Measurements from ENCODE around the gene RABL3.
"Not testable (repeated sequence)": the region's sequence is repeated elsewhere in the genome, so short reads cannot be mapped to it uniquely, and the experiment has no call there.

RABL3 gene, protein sequence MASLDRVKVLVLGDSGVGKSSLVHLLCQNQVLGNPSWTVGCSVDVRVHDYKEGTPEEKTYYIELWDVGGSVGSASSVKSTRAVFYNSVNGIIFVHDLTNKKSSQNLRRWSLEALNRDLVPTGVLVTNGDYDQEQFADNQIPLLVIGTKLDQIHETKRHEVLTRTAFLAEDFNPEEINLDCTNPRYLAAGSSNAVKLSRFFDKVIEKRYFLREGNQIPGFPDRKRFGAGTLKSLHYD

DNA sequence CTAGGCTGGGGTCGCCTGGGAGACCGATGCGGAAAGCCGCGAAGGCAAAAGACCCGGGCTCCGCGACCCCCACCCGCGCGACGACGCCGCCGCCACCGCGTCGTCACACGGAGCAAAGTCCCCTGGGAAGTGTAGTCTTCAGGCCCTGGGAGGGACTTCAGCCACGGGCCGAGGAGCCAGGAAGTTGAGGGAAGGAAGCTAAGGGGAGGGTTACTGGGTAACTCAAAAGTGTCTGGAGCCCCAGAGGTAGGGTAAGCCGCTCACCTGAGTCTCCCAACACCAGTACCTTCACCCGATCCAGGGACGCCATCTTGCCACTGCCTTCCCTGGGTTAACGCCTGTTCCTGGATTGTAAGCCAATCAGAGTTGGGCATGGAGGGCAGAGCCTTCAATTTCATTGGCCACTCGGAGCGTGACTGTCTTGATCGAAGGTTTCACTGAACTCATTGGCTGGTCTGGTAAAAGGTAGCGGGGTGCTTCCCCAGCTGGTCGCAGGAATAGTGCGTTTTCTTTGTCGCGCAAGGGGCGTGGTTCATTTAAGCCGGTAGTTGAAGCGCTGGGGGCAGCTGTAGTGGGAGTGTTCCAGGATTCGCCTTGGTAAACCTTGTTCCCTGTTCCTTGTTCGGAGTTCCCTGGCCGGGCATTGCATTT is at the start of gene RABL3, which contains the start of gene GTF2E1:
RABL3 (minus strand) TSS at position 319 of the 651 bp plus-strand sequence; CDS start at position 310, 9 bp downstream.
GTF2E1 (plus strand) TSS at position 547 of the 651 bp plus-strand sequence. CDS start 7,809 bp downstream, outside the sequence.
- DNase-seq (ENCODE audit: low read depth in 2 of 2): peak; percentile 92 to 95

DNA sequence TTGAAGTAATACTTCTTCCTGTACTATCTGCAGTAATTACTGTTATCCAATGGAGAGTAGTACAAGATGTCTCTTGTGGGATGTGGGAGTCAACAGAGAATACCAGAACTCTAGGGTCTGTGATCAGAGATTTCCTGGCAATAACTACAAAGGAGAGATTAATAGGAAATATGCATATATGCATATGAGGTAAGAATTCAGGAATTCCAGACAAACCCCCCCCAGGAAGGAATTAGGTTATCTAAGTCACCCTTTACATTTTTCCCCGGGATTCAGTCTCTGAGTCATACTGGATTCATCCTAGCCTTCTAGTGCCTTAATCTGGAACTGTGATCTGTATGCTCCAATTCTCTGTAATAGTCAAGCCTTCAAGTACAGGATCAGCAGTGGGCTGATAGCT is 49.6 kb upstream of the RABL3 start:
- DNase-seq (ENCODE audit: low read depth in 2 of 2): no peak

DNA sequence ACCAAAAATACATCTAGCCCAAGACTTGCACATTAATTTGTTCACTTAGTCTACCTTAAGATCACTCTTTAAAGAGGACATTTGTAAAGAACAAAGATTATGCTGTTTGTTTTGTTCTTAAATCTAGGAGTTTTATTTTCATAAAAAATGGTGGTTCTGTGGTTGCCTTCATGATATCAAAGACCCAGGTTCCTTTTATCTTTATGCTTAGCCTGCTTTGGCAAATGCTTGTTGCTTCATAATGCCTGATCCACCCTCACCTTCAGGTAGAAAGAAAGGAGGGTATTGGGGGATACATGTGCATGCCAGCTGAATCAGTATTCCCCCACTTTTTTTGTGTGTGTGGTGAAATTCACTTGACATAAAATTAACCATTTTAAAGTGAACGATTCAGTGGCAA is 48.7 kb upstream of the RABL3 start:
- no peak for DNase-seq (ENCODE audit: low read depth in 2 of 2)

DNA sequence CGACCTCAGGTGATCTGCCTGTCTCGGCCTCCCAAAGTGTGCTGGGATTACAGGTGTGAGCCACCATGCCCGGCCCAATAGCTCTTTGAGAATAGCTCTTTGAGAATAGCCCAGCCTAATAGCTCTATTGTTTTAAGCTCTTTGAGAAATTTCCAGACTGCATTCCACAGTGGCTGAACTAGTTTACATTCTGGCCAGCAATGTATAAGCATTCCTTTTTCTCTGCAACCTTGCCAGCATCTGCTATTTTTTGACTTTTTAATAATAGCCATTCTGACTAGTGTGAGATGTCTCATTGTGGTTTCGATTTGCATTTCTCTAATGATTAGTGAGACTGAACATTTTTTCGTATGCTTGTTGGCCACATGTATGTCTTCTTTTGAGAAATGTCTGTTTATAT is 43.5 kb upstream of the RABL3 start:
- not testable (repeated sequence) for DNase-seq (ENCODE audit: low read depth in 2 of 2)

DNA sequence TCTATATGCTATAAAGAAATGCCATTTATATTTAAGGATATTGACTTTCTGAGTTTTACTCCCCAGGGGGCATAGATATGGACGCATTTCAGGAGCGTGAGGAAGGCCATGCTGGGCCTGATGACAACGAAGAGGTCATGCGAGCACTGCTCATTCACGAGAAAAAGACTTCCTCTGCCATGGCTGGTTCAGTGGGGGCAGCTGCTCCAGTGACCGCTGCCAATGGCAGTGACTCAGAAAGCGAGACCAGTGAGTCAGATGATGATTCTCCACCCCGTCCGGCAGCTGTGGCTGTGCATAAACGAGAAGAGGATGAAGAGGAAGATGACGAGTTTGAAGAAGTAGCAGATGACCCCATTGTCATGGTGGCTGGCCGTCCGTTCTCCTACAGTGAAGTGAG is 38.7 kb upstream of the RABL3 start:
- DNase-seq (ENCODE audit: low read depth in 2 of 2): no peak

DNA sequence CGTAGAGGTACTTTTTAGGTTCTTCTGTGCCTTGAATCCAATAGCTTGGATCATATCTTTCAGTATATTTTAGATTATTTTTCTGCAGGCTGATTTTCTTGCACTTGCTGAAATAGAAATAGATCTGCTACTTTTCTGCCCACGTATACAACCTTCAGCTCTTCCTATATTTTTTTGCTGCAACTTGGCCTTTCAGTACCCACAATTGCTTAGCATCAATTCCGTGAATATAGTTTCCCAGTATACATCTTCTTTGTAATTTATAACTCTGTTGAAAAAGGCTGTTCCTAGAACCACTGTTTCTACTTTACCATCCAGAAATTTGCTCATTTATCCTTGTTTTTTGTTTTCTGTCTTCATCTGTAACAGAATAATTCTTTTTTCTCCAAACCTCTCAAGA is 36.5 kb upstream of the RABL3 start:
- DNase-seq (ENCODE audit: low read depth in 2 of 2): no peak

DNA sequence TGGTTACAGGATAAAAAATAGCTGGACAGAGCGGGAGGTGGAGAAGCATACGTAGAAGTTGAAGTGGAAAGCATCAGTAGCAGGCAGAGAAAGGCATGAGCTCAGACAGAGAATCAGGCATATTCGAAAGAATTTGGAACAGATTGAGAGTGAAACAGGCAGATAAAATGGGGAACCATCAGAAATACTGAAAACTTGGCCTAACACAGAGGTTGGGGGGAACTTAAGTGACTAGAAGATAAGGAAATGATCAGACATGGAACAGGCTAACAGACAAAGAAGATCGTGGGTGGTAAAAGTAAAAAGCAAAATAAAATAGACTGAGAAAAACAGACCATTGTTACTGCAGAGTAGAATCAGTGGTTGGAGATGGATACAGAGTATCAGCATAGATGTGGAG is 33.1 kb upstream of the RABL3 start:
- no peak for DNase-seq (ENCODE audit: low read depth in 2 of 2)

DNA sequence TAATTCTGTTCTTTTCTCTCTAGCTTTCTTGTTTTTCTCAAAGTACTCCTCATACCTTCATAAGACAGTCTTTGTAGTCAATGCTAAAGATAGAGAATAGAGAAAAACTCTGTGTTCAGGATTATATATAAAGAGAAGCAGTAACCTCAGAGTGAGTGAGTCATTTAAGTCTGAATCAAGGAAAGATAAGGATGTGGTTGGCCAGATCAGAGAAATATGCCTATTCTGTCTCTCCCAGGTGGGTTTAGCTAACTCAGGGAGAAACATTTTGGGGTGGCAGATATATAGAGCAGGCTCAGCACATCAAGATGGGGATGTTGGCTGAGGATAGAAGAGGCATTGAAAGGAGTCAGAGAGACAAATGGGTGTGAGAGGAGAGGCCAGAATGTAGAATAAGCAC is 31.6 kb upstream of the RABL3 start:
- no peak for DNase-seq (ENCODE audit: low read depth in 2 of 2)

DNA sequence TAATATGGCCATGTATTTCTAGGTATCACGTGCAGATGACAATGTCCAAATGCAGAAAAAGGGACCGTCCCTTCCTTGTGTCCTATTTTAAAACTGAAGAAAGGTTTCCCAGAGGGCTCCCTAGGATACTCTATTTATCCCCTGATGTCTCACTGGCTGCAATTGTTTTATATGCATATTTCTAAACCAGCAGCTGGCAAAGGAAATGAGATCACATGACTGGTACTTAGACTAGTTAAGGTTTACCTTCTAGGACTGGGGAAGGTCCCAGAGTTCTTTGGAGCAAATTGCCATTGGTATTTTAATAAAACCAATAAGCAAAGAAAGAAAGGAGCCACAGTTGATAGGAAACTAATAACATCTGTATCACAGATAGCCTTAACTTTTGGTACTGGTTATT is 29.8 kb upstream of the RABL3 start:
- no peak for DNase-seq (ENCODE audit: low read depth in 2 of 2)

DNA sequence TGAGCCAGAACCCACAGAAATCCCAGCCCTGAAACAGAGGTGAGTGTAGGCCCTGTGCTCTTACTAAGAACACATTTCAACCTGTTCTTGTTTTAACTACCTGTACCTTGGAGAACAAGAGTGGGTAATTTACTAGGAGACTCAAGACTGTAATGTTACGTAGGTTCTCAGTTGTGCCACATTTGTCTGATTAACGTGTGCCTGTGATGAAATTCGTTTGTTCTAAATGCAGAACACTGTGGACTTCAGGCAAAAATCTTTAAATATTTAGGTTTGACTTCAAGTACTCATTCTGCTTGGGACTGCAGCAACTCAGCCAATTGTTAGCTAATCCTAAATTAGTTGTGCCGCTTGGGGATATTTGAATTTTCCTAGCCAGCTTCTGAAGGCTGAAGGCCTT is 28.6 kb upstream of the RABL3 start:
- no peak for DNase-seq (ENCODE audit: low read depth in 2 of 2)

DNA sequence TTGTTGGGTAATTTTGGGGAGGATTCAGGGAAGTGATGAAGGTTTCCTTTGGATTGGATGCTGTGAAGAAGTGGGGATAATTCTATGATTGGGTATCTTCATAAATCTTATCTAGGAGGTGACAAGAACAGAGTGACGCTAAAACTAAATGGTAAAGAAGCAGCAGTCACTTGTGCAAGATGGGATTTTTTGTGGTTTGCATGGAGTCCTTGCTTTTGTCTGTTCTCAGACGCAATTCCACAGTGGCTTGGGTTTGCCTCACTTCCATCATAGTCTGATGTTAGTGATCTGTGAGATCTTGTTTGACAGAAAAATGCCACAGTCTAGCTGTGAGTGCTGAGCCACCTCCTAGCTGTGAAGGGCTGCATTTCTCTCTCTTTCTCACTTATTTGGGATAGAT is 27.1 kb upstream of the RABL3 start:
- no peak for DNase-seq (ENCODE audit: low read depth in 2 of 2)

DNA sequence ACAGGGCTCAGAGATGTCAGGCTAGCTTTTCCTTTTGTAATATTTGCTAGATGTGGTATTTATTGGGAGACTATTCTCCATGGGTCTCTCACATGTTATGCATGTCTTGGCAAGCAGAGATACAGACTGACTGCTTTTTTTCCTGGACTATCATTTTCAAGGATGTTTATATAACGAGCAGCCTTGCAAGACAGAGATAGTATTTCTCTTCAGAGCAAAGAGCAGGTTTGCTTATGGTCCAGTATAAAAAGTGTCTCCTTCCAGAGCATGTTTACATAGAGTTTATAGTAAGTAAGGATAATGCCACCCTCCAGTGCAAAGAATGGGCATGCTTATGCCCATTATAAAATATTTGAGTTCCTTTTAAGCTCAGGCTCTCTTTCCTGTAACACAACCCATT is 24.8 kb upstream of the RABL3 start:
- no peak for DNase-seq (ENCODE audit: low read depth in 2 of 2)

DNA sequence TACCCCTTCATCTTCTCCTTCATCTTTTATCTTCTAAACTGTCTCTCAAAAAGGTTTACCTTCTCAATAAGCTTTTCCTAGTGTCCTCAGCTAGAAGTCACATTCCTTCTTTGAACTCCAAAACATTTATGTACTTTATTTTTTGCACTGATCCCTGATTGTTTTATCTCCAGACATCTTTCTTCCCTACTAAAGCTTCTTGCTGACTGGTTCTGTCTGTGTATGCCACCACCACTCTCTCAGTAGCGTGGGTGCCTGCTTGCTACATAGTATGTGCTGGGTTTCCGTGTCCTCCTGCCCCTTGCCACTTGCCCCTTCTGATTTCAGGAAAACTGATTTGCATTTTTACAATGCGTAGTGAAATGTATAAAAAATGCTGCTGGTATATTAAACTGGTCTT is 24.3 kb upstream of the RABL3 start:
- no peak for DNase-seq (ENCODE audit: low read depth in 2 of 2)

DNA sequence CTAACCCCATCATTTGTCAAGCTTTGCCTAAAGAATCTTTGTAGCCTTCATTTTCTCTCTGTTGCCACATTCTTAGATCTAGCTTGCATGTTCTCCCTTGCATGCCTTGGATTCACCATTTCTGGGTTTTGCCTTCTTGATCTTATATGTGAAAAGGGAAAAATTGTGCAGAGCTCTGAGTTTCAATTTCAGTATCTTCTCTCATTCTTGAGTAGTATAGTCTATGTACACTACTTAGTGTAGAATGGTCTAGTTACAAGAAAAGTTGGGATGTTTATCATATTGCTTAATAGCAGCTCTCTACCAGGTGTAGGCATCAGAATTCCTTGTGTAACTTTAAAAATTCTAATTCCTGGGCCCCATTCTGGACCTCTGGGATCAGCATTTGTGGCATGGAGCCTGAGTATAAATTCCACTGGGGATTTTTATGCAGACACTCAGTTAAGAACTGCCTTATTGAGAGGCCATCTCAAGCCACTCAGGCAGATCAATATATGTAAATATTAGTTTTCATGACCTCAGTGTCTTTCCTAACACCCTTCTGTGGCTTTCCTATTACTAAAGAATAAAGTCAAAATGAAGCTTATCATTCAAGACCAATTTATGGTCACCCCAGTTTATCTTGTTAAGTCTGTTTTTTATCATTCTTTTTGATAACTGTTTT is 23.6 kb upstream of the RABL3 start:
- DNase-seq (ENCODE audit: low read depth in 2 of 2): no peak

DNA sequence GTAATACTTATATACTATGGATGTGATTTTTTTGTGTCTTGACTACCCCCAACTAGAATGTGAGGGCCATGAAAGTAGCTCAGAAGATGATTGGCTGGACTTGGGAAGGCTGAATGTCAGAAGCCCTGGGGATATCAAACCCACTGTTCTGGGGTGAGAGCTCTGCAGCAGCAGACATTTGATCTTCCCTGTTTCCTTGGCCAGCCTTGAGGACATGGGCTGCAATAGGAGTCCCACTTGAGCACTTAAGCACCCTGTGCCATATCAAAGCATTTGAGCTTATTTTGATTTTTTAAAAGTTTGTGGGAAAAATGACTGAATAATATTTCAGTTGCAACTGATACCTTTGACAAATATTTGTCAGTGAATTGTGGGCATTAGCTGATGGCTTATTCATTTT is 21.9 kb upstream of the RABL3 start:
- DNase-seq (ENCODE audit: low read depth in 2 of 2): no peak

DNA sequence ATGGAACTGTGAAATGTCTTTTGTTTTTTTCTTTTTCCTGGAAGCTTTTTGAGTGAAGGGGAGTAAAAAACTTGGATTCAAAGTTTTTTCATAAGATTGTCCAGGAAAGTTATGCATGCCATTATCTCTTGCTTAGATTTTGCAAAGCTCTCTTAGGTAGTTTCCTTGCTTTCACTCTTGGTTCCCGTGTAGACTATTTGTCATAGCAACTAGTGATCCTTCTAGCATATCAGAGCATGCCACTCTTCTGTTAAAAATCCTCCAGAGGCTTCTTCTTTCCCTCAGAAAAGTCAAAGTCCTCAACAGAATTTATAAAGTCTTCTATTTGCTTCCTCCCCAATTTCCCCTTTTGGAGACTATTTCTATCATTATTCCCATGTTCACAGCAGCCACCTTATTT is 21.3 kb upstream of the RABL3 start:
- no peak for DNase-seq (ENCODE audit: low read depth in 2 of 2)

DNA sequence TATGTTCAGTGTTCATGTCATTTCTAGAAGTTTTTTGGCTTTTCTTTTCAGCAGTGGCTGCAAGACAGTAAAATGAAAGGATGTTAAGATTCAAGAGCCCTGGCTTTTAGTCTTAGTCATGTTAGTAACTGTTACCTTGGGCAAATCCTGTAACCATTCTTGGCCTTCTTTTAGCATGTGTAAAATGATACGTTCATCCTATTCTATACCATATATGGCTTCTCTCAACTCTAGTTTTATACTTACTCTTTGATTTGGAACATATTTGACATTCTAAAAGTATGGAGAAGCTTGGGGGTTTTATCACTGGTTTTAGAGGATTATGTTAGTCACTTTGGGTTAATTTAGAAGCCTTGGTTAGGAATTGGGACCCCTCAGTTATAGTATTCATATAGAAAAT is 20.3 kb upstream of the RABL3 start:
- no peak for DNase-seq (ENCODE audit: low read depth in 2 of 2)

DNA sequence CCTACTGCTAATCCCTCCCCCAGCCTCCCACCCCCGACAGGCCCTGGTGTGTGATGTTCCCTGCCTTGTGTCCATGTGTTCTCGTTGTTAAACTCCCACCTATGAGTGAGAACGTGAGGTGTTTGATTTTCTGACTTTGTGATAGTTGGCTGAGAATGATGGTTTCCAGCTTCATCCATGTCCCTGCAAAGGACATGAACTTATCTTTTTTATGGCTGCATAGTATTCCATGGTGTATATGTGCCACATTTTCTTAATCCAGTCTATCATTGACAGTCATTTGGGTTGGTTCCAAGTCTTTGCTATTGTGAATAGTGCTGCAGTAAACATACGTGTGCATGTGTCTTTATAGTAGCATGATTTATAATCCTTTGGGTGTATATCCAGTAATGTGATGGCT is 16.2 kb upstream of the RABL3 start:
- not testable (repeated sequence) for DNase-seq (ENCODE audit: low read depth in 2 of 2)

DNA sequence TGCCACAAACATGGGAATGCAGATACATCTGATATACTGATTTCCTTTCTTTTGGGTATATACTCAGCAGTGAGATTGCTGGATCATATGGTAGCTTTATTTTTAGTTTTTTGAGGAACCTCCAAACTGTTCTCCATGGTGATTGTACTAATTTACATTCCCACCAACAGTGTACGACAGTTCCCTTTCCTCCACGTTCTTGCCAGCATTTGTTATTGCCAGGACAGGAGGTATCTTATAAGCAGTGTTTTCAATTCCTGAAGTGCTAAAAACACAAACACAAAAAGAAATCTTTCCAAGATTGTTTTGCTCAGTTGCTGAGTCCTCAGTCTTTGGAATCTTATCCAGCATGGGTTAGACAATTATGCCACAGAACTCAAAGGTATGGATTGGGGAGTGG is 13.7 kb upstream of the RABL3 start:
- DNase-seq (ENCODE audit: low read depth in 2 of 2): no peak

DNA sequence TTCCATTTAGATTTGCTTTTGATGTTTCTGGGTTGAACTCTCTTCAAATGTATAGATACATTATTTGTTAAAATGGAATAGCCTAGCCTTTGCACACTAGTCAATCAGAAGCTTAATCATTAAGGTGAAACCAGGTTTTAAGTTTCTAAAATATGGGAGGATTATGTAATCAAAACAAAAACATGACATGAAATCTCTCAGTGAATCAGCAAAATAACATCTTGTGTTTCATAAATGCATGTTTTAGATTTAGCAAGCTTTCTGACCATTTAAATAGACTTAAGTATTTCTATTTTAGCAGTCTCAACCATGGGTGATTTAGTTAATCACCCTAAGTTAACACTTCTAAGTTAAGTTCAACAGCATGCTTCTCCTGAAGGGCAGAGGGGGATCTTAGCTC is 11.5 kb upstream of the RABL3 start:
- DNase-seq (ENCODE audit: low read depth in 2 of 2): no peak

DNA sequence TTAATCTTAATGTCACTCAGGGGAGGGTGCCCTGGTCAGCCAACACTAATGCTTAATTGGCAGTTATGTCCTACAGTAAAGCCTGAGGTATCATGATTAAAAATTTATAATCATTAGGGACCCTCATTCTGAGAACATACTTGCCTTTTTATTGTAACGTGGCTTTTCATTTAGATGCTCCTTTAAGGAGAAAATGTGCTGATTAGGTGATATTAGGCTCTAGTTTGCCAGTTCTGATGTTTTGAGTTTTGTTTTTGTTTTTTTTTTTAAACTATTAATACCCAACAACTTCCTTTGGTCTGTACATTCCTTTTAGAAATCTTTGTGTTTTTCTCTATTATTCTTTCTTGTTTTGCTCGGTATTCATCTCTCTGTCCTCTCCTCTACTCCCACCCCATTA is 10.5 kb upstream of the RABL3 start:
- DNase-seq (ENCODE audit: low read depth in 2 of 2): no peak

DNA sequence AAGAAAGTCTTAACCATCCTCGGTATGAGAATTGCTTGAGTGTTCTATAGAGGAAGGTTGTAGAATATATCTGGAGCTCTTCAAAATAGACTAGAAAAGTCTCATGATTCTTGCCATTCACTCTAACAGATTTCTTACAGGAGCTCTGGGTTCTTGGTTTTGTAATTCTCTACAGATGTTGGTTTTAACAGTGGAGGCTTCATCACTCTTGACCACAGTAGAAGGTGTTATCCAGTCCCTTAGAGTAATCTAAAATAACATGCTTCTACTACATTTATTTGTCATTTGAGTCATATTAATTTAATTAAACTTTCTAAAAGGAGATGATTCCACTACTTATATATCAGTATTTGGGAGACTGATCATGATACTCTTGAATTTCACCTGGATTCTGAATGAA is 9.9 kb upstream of the RABL3 start:
- no peak for DNase-seq (ENCODE audit: low read depth in 2 of 2)

DNA sequence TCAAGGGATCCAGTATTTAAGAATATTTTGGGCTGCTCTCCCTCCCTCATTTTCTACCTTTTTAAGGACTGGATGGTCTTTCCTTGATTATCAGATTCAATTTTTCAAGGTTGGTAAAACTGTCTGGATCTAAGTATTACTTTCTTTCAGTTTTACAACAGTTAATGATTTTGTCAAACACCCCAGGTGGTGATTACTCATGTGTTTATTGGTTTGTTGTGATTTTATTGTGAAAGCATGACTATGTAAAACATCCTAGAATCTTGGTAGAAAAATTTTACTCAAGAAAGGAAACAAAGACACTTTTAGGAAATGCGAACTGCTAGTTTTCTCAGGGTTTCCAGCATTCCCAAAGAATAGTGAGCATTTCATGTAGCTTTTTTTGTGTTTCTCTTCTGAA is 7.5 kb upstream of the RABL3 start:
- no peak for DNase-seq (ENCODE audit: low read depth in 2 of 2)
